NCI-H2171 treated with DMSO at 0.1 percent for 48 hours (cell line): ENCODE data around the gene RBM22.

Experiments
- DNase-seq: peaks from one replicate; lab custom pipeline; 2025; lab: John Stamatoyannopoulos, UW

RBM22 gene

DNA sequence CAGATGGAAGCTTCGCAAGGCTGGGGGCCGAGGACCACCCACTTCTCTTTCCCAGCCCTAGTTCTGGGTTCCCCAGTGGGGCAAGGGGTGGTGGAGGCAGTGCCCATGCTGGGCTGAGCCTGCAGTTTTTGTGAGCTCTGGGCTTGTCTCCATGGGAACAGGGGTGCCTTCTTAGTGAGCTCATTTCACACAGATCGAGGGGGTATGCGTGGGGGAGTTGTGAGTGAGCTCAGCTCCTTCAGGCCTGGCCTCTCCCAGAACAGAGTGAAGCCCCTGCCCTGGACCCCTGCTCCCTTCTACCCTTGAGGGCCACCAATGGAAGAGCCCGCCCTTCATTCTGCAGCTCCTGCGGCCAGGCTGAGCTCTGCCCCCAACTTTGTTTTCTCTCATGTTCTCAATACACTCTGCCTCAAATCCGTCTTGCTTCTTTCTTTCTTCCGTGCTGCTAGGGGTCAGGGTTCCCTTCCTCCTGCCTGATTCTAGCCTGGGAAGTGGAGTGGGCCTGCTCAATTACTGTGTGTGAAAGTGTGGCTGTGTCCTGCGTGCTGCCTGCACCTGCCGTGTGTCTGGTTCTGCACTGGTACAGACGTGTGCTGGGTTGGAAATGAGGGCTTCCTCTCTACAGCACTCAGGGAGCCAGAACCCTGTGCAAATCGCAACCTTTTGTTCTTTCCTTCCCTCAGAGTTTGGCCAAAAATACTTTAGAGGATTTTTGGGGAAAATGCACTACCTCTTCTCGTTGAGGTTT is 48.8 kb downstream of the RBM22 start:
- no peak for DNase-seq

- DNase-seq = no peak
Measured at GRCh38 chr5:150651382-150651781, 49.5 kb downstream of the RBM22 start.

GRCh38 chr5:150650021-150651006 is 50.5 kb downstream of the RBM22 start:
- no peak for DNase-seq

DNA sequence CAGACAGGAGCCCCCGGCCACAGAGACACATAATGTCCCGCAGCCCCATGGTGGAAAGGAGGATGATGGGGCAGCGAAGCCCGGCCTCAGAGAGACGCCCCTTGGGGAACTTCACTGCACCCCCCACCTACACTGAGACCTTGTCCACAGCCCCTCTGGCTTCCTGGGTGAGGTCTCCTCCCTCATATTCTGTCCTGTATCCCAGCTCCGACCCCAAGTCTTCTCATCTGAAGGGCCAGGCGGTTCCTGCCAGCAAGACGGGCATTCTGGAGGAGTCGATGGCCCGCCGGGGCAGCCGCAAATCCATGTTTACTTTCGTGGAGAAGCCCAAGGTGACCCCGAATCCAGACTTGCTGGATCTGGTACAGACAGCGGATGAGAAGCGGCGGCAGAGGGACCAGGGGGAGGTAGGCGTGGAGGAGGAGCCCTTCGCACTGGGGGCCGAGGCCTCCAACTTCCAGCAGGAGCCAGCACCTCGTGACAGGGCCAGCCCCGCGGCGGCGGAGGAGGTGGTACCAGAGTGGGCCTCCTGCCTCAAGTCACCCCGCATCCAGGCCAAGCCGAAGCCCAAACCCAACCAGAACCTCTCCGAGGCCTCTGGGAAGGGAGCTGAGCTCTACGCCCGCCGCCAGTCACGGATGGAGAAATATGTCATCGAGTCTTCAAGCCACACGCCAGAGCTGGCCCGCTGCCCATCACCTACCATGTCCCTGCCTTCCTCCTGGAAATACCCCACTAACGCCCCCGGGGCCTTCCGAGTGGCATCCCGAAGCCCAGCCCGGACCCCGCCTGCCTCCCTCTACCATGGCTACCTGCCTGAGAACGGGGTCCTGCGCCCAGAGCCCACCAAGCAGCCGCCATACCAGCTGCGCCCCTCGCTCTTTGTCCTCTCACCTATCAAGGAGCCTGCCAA is 51.5 kb downstream of the RBM22 start:
- no peak for DNase-seq

DNA sequence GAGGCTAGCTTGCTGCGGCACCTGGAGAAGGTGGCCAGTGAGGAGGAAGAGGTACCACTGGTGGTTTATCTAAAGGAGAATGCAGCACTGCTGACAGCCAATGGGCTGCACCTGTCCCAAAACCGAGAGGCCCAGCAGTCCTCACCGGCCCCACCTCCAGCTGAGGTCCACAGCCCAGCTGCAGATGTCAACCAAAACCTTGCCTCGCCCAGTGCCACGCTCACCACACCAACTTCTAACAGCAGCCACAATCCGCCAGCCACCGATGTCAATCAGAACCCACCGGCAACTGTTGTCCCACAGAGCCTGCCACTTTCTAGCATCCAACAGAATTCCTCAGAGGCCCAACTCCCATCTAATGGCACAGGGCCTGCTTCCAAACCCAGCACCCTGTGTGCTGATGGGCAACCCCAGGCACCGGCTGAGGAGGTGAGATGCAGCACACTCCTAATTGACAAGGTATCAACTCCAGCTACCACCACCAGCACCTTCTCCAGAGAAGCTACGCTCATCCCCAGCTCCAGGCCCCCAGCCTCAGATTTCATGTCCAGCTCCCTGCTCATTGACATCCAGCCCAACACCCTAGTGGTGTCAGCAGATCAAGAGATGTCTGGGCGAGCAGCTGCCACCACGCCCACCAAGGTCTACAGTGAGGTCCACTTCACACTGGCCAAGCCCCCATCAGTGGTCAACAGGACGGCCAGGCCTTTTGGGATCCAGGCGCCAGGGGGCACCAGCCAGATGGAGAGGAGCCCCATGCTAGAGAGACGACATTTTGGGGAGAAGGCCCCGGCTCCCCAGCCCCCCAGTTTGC is 52.4 kb downstream of the RBM22 start:
- no peak for DNase-seq

- no peak for DNase-seq
Measured at GRCh38 chr5:150647275-150648251, 53.3 kb downstream of the RBM22 start.

- DNase-seq = peak; percentile 49
Measured at GRCh38 chr5:150645070-150645700, 55.7 kb downstream of the RBM22 start.

- peak; percentile 37 for DNase-seq
Measured at GRCh38 chr5:150644514-150644913, 56.3 kb downstream of the RBM22 start.

DNA sequence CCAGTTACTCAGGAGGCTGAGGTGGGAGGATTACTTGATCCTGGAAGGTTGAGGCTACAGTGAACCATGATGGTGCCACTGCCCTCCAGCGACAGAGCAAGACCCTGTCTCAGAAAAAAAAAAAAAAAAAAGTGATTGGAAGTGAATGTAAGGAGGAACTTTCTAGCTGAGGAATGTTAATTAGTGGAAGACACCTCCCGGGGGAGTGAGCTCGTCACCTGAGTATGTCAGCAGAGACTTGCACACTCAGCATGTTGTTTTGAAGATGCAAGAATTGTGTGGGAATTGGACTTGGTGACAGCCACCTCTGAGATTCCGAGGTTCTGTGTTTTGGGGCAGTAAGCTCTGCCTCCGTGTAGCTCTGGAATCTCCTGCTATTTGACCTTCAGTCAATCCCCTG is 56.8 kb downstream of the RBM22 start:
- DNase-seq = no peak

DNA sequence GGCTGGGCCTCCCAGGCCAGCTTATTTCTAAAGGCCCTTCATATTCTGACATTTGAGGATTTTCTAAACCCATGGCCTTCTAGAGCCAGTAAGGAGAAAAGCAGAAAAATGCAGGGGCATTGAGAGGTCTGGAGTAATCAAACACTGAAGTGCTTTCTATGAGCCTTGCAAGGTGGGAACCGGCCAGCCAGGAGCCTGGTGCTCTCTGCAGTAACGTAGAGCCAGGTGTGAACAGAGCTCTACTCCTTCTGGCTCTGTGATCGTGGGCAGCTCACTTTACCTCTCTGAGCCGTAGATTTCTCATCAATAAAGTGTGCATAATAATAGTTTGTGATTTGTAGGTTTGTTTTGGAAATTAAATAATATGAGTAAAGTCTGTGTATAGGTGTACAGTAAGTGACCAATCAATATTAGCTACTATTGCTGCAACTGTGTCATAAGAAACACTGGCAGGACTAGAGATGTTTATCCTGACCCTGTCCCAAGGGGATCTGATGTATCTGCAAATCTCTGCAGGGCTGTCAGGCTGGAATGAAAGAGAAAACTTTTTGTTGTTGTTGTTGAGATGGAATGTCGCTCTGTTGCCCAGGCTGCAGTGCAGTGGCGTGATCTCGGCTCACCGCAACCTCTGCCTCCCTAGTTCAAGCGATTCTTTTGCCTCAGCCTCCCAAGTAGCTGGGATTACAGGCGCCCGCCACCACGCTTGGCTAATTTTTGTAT is 57.7 kb downstream of the RBM22 start:
- DNase-seq = no peak

DNA sequence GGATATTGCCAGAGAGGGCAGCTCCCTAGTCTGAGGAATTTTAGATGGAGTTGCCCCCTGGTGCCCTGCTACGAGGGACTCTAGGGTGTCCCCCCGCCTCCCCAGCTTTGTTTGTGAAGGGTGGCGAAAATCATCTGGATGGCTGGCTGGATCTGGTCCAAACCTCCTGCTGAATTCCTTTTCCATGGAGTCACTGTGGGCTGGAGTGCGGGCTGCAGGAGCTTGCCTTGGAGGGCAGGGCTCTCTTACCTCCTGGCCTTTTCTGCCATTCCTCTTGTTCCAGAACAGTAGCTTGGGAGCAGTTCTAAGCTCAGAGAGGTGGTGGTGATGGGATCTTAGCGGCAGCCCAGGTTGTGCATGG is 58.3 kb downstream of the RBM22 start:
- no peak for DNase-seq

DNA sequence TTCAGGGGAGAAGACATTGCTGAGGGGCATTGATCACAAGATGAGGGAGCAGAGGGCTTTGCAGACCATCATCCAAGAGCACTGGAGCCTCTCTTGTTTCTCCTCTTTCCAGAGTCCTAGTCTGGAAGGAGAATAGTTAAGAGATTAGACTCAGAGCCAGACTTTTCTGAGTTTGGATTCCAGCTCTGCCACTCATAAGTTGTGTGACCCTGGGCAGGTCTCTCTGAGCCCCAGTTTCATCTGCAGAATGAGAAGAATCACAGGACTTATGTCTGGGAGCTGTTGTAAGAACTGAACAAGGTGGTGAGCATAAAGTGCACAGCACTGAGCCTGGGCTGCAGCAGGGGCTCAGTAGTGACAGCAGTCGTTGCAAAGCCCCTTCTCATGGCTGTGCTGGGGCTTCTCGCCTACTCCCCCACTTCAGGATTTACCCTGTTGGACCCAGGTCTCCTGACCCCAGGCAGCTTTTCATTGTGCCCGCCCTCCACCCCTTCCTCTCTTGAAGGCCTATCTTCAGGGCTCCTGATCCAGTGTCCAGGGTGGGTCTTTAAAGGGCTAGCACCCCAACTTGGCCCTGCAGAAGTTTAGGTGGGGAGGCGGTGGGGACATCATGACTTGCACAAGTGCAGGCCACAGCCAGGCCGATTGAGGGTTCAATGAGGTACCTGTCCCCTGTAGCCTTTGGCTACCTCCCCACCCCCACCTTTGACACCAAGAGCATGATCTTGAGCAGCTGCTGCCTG is 58.9 kb downstream of the RBM22 start:
- DNase-seq = no peak

- no peak for DNase-seq
Measured at GRCh38 chr5:150641006-150641570, 59.8 kb downstream of the RBM22 start.
